ENCODE measurements around the gene TNFSF13B. TPM values are rescaled to one million over a fixed set of nuclear protein-coding genes. Genes with fewer than 3 reads are reported as not detected.

Gene TNFSF13B, protein sequence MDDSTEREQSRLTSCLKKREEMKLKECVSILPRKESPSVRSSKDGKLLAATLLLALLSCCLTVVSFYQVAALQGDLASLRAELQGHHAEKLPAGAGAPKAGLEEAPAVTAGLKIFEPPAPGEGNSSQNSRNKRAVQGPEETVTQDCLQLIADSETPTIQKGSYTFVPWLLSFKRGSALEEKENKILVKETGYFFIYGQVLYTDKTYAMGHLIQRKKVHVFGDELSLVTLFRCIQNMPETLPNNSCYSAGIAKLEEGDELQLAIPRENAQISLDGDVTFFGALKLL
- total RNA-seq (2022; extraction: Qiagen RNA extraction): 0.06 to 0.14 TPM in 2 of 5 replicates, not detected in the others

GRCh38 chr13:108269601-108270328, at the start of gene TNFSF13B:
TSS of gene TNFSF13B (plus strand) at chr13:108269718. CDS start at chr13:108269896, 178 bp downstream.

Other genes with a start within 250 kb of the TNFSF13B start
- gene LIG4, start 54.2 kb upstream of the TNFSF13B start, total RNA-seq (2022; extraction: Qiagen RNA extraction): 3.4 to 5.8 TPM (median 4.1 TPM) in 5 replicates
- 3.6 to 5.6 TPM (median 5.1 TPM) in 5 replicates for gene ABHD13, start 51.3 kb upstream of the TNFSF13B start, total RNA-seq (2022; extraction: Qiagen RNA extraction)